ENCODE data around the gene WDR47.

WDR47 gene

DNA sequence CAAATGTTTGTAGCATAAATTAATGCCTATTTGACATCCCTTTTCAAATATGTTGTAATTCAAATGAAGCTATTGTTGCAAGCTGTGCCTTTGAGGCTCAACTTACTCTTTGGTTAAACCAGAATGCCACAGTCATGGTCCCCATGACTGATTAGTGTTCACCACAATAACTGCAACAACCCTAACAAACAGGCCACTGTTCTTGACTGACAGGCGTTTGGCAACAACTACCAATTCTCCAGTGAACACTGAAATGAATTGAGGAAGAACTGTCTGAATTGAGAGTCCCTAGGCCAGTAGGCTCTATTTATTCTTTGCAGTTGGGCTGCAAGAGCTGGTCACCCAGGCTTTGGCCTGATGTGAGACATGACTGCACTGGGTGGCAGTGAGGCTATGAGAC is 42.0 kb upstream of the WDR47 start:
- TF ChIP-seq, protein P1, sequence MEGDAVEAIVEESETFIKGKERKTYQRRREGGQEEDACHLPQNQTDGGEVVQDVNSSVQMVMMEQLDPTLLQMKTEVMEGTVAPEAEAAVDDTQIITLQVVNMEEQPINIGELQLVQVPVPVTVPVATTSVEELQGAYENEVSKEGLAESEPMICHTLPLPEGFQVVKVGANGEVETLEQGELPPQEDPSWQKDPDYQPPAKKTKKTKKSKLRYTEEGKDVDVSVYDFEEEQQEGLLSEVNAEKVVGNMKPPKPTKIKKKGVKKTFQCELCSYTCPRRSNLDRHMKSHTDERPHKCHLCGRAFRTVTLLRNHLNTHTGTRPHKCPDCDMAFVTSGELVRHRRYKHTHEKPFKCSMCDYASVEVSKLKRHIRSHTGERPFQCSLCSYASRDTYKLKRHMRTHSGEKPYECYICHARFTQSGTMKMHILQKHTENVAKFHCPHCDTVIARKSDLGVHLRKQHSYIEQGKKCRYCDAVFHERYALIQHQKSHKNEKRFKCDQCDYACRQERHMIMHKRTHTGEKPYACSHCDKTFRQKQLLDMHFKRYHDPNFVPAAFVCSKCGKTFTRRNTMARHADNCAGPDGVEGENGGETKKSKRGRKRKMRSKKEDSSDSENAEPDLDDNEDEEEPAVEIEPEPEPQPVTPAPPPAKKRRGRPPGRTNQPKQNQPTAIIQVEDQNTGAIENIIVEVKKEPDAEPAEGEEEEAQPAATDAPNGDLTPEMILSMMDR (IDR thresholded peaks at IDR 0.05; ENCODE audit: low read depth, low read length, missing control alignments) = no peak
- no peak for DNase-seq (ENCODE audit: low read depth)
- H3K4me3 ChIP-seq (ENCODE audit: low read depth, low read length) = no peak overlapping the region

DNA sequence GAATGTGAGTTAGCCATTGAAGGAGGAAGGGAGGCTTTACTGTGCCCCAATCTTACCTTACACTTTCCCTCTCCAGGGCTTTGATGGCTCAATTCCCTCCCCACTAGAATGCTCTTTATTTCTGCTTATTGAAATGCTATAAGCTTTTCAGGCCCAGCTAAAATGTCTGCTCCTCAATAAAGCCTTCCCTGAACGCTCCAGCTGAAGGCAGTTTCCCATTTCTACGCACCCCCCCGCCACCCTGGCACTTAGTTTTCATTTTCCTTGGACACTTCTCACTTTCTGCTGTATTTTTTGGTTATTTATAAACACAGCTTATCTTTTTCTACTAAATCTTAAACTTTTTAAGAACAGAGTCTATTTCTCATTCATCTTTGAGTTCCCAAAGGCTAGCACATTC is 41.6 kb upstream of the WDR47 start:
- H3K4me3 ChIP-seq (ENCODE audit: low read depth, low read length) = no peak overlapping the region
- DNase-seq (ENCODE audit: low read depth) = no peak
- TF ChIP-seq, protein P1 (IDR thresholded peaks at IDR 0.05; ENCODE audit: low read depth, low read length, missing control alignments) = no peak

DNA sequence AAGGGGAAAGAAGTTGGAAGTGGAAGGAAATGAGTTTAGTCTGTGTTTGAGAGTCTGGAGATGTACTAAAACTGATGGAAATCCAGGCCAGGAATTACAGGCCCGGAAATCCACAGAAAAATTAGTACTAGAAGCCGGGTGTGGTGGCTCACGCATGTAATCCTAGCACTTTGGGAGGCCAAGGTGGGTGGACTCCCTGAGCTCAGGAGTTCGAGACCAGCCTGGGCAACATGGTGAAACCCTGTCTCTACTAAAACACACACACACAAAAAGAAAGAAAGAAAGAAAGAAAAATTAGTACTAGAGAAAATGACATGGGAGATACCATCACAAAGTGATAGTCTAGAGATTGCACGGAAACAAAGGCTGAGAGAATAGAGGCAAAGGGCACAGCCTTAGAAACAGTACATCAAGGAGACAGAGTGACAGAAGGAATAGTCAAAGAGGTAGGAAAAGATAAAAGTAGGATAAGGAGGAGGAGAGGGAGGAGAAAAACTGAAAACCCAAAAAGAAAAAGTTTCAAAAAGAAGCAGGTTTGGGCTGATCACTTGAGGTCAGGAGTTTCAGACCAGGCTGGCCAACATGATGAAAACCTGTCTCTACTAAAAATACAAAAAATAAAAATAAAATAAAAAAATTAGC is 38.7 kb upstream of the WDR47 start:
- no peak overlapping the region for H3K4me3 ChIP-seq (ENCODE audit: low read depth, low read length)
- DNase-seq (ENCODE audit: low read depth) = no peak
- TF ChIP-seq, protein P1 (IDR thresholded peaks at IDR 0.05; ENCODE audit: low read depth, low read length, missing control alignments) = no peak

DNA sequence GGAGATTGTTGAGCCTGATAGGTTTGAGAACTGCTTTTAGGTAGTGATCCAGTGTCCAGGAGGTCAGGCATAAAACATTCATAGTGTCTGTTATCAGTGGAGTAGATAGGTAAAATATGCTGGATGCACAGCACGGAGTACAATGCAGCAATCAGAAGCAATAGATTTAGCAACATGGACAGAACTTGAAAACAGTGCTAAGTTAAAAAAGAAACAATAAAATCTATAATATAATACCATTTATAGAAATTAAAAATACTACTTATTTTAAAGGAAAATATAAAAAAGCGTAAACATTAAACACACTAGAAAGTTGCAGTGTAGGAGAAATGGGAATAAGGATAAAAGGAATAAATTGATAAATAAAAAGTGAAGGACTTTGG is 37.3 kb upstream of the WDR47 start:
- DNase-seq (ENCODE audit: low read depth) = no peak
- TF ChIP-seq, protein P1 (IDR thresholded peaks at IDR 0.05; ENCODE audit: low read depth, low read length, missing control alignments) = no peak
- no peak overlapping the region for H3K4me3 ChIP-seq (ENCODE audit: low read depth, low read length)

DNA sequence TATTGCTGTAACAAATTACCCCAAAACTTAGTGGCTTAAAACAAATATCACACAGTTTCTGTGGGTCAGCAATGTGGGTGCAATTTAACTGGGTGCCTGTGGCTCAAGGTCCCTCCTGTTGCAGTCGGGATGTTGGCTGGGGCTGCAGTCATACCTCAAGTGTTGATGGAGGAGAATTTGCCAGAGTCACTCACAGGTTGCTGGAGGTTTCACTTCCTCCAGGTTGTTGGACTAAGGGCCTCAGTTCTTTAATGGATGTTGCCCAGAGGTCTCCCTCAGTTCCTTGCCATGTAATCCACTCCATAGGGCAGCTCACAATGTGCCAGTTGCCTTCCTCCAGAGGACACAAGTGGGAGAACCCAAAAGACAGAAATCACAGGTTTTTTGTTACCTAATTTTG is 36.4 kb upstream of the WDR47 start:
- DNase-seq (ENCODE audit: low read depth) = no peak
- no peak overlapping the region for H3K4me3 ChIP-seq (ENCODE audit: low read depth, low read length)
- TF ChIP-seq, protein P1 (IDR thresholded peaks at IDR 0.05; ENCODE audit: low read depth, low read length, missing control alignments) = no peak

DNA sequence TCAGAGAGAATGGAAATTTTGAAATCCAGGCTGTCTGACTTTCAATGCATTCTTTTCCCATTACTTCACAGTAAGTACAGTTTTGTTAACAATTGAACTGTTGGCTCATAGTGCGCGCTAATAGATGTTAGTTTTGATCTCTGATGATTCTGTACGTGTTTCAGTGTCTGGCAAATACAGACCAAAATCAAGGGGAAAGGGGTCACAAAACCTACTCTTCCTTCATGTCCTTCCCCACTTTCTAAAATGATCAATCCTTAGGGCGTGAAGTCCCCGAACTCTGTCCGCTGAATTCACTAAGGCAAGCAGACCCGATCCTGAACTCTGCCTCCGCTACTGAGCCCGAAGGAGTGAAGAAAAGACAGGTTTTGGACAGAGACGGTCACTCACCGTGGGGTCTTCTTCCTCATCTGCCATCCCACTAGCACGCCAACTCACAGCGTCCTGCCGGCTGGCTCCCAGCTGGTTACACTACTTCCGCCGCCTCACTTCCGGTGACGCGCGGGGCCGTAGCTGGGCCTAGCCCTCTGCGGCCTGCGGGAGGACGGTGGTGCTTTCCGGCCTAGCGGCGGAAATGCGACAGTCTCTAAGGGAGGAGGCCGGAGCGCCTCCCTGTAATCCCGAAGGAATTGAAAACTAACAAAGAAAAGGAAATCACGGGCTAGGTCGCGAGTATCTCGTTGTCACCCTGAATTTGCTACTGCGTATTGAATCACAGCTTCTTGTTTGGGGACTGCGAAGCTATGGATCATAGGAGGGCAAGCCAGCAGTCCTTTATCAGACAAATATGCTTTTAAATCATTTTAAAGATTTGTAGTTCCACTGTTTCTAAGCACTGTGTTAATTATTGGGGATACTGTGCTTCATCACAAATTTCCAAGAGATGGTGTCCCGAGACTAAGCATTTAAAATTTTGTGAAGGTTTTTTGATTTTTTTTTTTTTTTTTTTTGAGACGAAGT is 33.9 kb upstream of the WDR47 start, which contains the start of gene TAF13:
Gene TAF13, minus strand, starts transcription at position 473 of the 960 bp plus-strand sequence. Its CDS starts 56 bp downstream, at position 417.
- H3K4me3 ChIP-seq (ENCODE audit: low read depth, low read length) = peak within 1 kb of the TSS; percentile 91
- TF ChIP-seq, protein P1 (IDR thresholded peaks at IDR 0.05; ENCODE audit: low read depth, low read length, missing control alignments) = peak; percentile 15
- DNase-seq (ENCODE audit: low read depth) = peak; percentile 71

Measured in GM12864 (cell line).